ENCODE results near the gene CTDSPL.

The CTDSPL gene

DNA sequence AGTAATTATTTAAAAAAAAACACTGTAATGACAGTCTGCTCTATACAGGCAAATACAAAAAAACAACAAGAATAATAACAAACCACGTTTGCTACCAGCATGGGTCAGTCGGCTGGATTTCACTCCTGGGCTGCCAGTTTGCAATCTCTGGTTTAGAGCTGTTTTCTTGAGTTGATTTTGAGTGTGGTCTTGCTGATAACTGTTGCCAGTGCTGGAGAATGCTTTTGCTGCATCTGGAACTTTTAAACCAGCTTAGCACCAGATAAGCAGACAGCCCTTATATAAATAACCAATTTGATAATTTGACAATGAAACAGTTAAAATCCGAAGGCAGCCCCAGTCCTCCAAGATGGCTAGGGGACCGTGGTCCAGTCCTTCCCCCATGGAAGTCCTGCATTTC lies 14.0 kb upstream of the CTDSPL start (continued):
- TF ChIP-seq, protein P1, sequence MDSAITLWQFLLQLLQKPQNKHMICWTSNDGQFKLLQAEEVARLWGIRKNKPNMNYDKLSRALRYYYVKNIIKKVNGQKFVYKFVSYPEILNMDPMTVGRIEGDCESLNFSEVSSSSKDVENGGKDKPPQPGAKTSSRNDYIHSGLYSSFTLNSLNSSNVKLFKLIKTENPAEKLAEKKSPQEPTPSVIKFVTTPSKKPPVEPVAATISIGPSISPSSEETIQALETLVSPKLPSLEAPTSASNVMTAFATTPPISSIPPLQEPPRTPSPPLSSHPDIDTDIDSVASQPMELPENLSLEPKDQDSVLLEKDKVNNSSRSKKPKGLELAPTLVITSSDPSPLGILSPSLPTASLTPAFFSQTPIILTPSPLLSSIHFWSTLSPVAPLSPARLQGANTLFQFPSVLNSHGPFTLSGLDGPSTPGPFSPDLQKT (IDR thresholded peaks at IDR 0.05; ENCODE audit: borderline replicate concordance, low read depth, low read length), result no peak
- no peak for TF ChIP-seq ZNF394 (tag by site-specific recombination; IDR thresholded peaks at IDR 0.05; ENCODE audit: borderline replicate concordance)

DNA sequence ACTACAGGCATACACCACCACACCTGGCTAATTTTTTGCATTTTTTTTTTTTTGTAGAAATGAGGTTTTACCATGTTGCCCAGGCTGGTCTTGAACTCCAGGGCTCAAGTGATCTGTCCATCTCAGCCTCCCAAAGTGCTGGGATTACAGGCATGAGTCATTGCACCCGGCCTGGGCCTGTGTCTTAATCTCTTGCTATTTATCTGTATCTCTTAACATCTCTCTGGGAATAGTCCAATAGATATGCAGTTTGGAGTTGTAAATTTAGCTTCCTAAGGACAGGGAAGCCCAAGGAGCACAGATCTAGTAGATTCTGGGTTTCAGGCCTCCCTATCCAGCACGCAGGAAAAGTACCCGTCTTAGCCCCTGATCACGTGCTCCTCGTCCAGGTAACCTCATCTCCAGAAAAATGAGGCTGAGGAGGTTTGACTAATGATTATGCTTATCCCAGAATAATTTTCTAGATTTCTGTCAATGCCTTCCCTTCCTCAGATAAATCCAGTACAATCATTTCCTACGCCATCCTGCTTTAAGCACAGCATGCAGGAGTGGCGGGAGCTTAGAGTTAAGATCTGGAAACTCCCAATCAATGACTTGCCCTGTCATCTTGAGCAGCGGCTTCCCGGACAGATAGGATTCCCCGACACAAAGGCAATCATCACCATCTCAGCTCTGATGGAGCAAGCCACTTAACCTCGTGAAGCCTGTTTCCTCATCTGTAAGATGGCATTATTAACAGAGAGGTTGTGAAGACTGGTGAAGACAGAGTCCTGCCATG lies 12.3 kb upstream of the CTDSPL start:
- POLR2A ChIA-PET, result interaction anchor here (0.7 kb wide), 1 partner anchor 155 kb away, joined by 3 read pairs; no protein-coding TSS in a partner anchor
- H3K36me3 ChIP-seq (ENCODE audit: control insufficient read depth in 2 of 2, insufficient read depth in 1 of 2, low read length in 2 of 2), result no peaks in the 10 kb centered on the region
- H3K27ac ChIP-seq (ENCODE audit: extremely low read depth, low read depth, low read length), result no peak overlapping the region
- TF ChIP-seq, protein P2, sequence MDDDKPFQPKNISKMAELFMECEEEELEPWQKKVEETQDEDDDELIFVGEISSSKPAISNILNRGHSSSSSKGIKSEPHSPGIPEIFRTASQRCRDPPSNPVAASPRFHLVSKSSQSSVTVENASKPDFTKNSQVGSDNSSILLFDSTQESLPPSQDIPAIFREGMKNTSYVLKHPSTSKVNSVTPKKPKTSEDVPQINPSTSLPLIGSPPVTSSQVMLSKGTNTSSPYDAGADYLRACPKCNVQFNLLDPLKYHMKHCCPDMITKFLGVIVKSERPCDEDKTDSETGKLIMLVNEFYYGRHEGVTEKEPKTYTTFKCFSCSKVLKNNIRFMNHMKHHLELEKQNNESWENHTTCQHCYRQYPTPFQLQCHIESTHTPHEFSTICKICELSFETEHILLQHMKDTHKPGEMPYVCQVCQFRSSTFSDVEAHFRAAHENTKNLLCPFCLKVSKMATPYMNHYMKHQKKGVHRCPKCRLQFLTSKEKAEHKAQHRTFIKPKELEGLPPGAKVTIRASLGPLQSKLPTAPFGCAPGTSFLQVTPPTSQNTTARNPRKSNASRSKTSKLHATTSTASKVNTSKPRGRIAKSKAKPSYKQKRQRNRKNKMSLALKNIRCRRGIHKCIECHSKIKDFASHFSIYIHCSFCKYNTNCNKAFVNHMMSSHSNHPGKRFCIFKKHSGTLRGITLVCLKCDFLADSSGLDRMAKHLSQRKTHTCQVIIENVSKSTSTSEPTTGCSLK (tag by site-specific recombination; IDR thresholded peaks at IDR 0.05), result no peak
- TF ChIP-seq ZNF596 (tag by site-specific recombination; IDR thresholded peaks at IDR 0.05), result no peak
- TF ChIP-seq ZSCAN23 (tag by site-specific recombination; IDR thresholded peaks at IDR 0.05), result no peak
- no peak for TF ChIP-seq ZFP37 (tag by site-specific recombination; IDR thresholded peaks at IDR 0.05)
- TF ChIP-seq TCF7L2 (IDR thresholded peaks at IDR 0.05; ENCODE audit: borderline replicate concordance, low read depth, low read length), result no peak
- no peak for TF ChIP-seq ZNF664 (tag by site-specific recombination; IDR thresholded peaks at IDR 0.05)
- TF ChIP-seq, protein P3, sequence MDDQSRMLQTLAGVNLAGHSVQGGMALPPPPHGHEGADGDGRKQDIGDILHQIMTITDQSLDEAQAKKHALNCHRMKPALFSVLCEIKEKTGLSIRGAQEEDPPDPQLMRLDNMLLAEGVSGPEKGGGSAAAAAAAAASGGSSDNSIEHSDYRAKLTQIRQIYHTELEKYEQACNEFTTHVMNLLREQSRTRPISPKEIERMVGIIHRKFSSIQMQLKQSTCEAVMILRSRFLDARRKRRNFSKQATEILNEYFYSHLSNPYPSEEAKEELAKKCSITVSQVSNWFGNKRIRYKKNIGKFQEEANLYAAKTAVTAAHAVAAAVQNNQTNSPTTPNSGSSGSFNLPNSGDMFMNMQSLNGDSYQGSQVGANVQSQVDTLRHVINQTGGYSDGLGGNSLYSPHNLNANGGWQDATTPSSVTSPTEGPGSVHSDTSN (CRISPR knock-in tag; IDR thresholded peaks at IDR 0.05), result no peak
- TF ChIP-seq ZNF624 (tag by site-specific recombination; IDR thresholded peaks at IDR 0.05), result no peak
- TF ChIP-seq ZNF626 (tag by site-specific recombination; IDR thresholded peaks at IDR 0.05), result no peak
- no peaks in the 10 kb centered on the region for H3K9me3 ChIP-seq (ENCODE audit: control insufficient read depth, insufficient read depth, low read depth, low read length)
- H3K4me3 ChIP-seq (ENCODE audit: low read depth, low read length), result no peak overlapping the region
- H3K4me1 ChIP-seq (ENCODE audit: control insufficient read depth, insufficient read depth, low read length), result no peaks in the 10 kb centered on the region
- CTCF ChIA-PET, result interaction anchor here (0.6 to 1.0 kb wide), 3 partner anchors 125 to 575 kb away, joined by 3 to 4 read pairs (median 4); no protein-coding TSS in a partner anchor

DNA sequence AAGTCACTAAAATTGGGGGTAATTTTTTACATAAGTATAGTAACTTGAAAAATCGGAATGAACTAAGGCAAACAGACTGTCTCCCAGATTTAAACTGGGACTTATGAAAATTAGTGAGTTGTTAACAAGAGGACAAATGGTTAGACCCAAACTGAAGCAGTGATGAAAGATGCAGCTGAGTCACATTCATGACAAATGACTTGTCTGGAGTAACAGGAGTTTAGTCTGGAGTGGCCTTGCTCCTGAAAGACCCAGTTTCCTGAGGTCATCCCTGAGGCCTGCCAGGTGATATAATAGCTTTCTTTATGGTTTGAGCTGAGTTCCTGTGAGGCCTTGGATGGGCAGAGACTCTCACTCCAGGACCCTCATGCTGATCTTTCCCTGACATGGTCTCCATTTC lies 9.6 kb upstream of the CTDSPL start:
- ChIA-PET POLR2A (no interaction called here), CTCF (interaction anchor here (0.7 to 9.5 kb wide), 4 partner anchors 106 to 161 kb away, joined by 3 to 164 read pairs (median 20); no protein-coding TSS in a partner anchor)
- TF ChIP-seq, protein P4, sequence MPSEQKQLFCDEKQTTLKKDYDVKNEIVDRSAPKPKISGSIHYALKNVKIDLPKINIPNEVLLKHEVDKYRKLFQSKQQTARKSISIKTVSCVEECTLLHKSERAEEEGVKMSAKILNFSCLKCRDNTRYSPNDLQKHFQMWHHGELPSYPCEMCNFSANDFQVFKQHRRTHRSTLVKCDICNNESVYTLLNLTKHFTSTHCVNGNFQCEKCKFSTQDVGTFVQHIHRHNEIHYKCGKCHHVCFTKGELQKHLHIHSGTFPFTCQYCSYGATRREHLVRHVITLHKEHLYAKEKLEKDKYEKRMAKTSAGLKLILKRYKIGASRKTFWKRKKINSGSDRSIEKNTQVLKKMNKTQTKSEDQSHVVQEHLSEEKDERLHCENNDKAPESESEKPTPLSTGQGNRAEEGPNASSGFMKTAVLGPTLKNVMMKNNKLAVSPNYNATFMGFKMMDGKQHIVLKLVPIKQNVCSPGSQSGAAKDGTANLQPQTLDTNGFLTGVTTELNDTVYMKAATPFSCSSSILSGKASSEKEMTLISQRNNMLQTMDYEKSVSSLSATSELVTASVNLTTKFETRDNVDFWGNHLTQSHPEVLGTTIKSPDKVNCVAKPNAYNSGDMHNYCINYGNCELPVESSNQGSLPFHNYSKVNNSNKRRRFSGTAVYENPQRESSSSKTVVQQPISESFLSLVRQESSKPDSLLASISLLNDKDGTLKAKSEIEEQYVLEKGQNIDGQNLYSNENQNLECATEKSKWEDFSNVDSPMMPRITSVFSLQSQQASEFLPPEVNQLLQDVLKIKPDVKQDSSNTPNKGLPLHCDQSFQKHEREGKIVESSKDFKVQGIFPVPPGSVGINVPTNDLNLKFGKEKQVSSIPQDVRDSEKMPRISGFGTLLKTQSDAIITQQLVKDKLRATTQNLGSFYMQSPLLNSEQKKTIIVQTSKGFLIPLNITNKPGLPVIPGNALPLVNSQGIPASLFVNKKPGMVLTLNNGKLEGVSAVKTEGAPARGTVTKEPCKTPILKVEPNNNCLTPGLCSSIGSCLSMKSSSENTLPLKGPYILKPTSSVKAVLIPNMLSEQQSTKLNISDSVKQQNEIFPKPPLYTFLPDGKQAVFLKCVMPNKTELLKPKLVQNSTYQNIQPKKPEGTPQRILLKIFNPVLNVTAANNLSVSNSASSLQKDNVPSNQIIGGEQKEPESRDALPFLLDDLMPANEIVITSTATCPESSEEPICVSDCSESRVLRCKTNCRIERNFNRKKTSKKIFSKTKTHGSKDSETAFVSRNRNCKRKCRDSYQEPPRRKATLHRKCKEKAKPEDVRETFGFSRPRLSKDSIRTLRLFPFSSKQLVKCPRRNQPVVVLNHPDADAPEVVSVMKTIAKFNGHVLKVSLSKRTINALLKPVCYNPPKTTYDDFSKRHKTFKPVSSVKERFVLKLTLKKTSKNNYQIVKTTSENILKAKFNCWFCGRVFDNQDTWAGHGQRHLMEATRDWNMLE (tag by site-specific recombination; conservative IDR thresholded peaks at IDR 0.05; ENCODE audit: low read depth), result no peak
- TF ChIP-seq SP3 (tag by site-specific recombination; IDR thresholded peaks at IDR 0.05), result no peak
- no peak for TF ChIP-seq GLI4 (tag by site-specific recombination; IDR thresholded peaks at IDR 0.05)
- TF ChIP-seq ZNF324 (tag by site-specific recombination; IDR thresholded peaks at IDR 0.05), result no peak
- no peak for TF ChIP-seq ZNF274 (IDR thresholded peaks at IDR 0.05; ENCODE audit: low read length)
- TF ChIP-seq ZNF274 (tag by site-specific recombination; IDR thresholded peaks at IDR 0.05; ENCODE audit: borderline replicate concordance), result no peak
- TF ChIP-seq ZBTB20 (tag by site-specific recombination; IDR thresholded peaks at IDR 0.05), result no peak
- no peak for TF ChIP-seq ZFP41 (tag by site-specific recombination; IDR thresholded peaks at IDR 0.05; ENCODE audit: borderline replicate concordance)
- TF ChIP-seq, protein P5, sequence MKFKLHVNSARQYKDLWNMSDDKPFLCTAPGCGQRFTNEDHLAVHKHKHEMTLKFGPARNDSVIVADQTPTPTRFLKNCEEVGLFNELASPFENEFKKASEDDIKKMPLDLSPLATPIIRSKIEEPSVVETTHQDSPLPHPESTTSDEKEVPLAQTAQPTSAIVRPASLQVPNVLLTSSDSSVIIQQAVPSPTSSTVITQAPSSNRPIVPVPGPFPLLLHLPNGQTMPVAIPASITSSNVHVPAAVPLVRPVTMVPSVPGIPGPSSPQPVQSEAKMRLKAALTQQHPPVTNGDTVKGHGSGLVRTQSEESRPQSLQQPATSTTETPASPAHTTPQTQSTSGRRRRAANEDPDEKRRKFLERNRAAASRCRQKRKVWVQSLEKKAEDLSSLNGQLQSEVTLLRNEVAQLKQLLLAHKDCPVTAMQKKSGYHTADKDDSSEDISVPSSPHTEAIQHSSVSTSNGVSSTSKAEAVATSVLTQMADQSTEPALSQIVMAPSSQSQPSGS (tag by site-specific recombination; IDR thresholded peaks at IDR 0.05; ENCODE audit: low read depth), result no peak
- no peak for TF ChIP-seq HOXD13 (CRISPR knock-in tag; IDR thresholded peaks at IDR 0.05; ENCODE audit: borderline replicate concordance)
- no peak for TF ChIP-seq ZNF175 (tag by site-specific recombination; IDR thresholded peaks at IDR 0.05)

More for the DNA sequence above, 9.6 kb upstream of the CTDSPL start:
- H3K36me3 ChIP-seq (ENCODE audit: control insufficient read depth in 2 of 2, insufficient read depth in 1 of 2, low read length in 2 of 2), result no peaks in the 10 kb centered on the region
- no peaks in the 10 kb centered on the region for H3K4me1 ChIP-seq (ENCODE audit: control insufficient read depth, insufficient read depth, low read length)
- H3K9me3 ChIP-seq (ENCODE audit: control insufficient read depth, insufficient read depth, low read depth, low read length), result no peaks in the 10 kb centered on the region
- H3K4me3 ChIP-seq (ENCODE audit: low read depth, low read length), result no peak overlapping the region
- no peak overlapping the region for H3K27ac ChIP-seq (ENCODE audit: extremely low read depth, low read depth, low read length)
